Esophagus (tissue), 2 donors: ENCODE measurements around the gene IGF2. TPM values are rescaled to one million over a fixed set of nuclear protein-coding genes. Genes with fewer than 3 reads are reported as not detected.

Experiments
- H3K27ac ChIP-seq, 2 donors: one replicate each; pipeline ENCODE4 v1.5.1; 2013; ENCODE audit warnings: low read depth in 2 of 2, mild to moderate bottlenecking in 2 of 2, inconsistent platforms in 1 of 2, low read length in 1 of 2, moderate library complexity in 1 of 2
- H3K27me3 ChIP-seq, 2 donors: one replicate each; pipeline ENCODE4 v1.6.1; 2013; ENCODE audit warnings: low read length in 2 of 2, control low read depth in 1 of 2, mild to moderate bottlenecking in 1 of 2; ENCODE audit not compliant: insufficient read depth in 2 of 2, control insufficient read depth in 1 of 2
- H3K36me3 ChIP-seq, 2 donors: one replicate each; pipeline ENCODE4 v1.6.1; 2013; ENCODE audit warnings: low read length in 1 of 2; ENCODE audit not compliant: control insufficient read depth in 2 of 2, insufficient read depth in 2 of 2
- H3K4me1 ChIP-seq, 2 donors: one replicate each; pipeline ENCODE4 v1.6.1; 2013; ENCODE audit warnings: low read length in 1 of 2; ENCODE audit not compliant: control insufficient read depth in 2 of 2, insufficient read depth in 2 of 2
- H3K4me3 ChIP-seq, 2 donors: one replicate each; pipeline ENCODE4 v1.5.1; 2013; ENCODE audit warnings: low read length in 2 of 2, mild to moderate bottlenecking in 2 of 2, low read depth in 1 of 2, moderate library complexity in 1 of 2
- H3K9me3 ChIP-seq, 2 donors: one replicate each; pipeline ENCODE4 v1.6.1; 2013; ENCODE audit warnings: mild to moderate bottlenecking in 2 of 2, low read depth in 1 of 2, low read length in 1 of 2, moderate library complexity in 1 of 2; ENCODE audit not compliant: control insufficient read depth in 2 of 2, insufficient read depth in 1 of 2
- WGBS, 2 donors: extraction: QIAGEN DNeasy Blood & Tissue Kit; methylation state at CpG; one replicate each; pipeline ENCODE4 v1.1.7; 2013; 5-methylcytosine and 5-hydroxymethylcytosine counted together
- polyA plus RNA-seq, 2 donors: library from polyadenylated mRNA; stranded (reverse); fragments of 200-250 nt; gene quantifications; one replicate each; pipeline ENCODE4 v1.2.3, GENCODE V29; 2013
- donor health status: healthy with polysubstance abuse.
- donor health status: Bipolar disorder and iron deficiency.

The IGF2 gene
- polyA plus RNA-seq, 2 donors = 2.4 to 3.2 TPM

GRCh38 chr11:2172676-2173075 is 33.5 kb upstream of the IGF2 start:
- no peak overlapping the region for H3K4me3 ChIP-seq
- H3K27me3 ChIP-seq = no peaks in the 10 kb centered on the region

GRCh38 chr11:2171591-2172003 is 32.4 kb upstream of the IGF2 start, which contains the start of gene TH:
Gene TH, minus strand, starts transcription at chr11:2171815. Its CDS starts 29 bp downstream, at chr11:2171786.
- H3K4me3 ChIP-seq = no peak within 1 kb of the TSS
- no peak within 1 kb of the TSS for H3K27ac ChIP-seq
- peaks cover 0 to 17% of the 10 kb centered on the region in 2 donors for H3K4me1 ChIP-seq
- WGBS, 2 donors = 71 to 79% methylated on average over 13 to 17 of the region's 17 CpGs
- no peaks in the 10 kb centered on the region for H3K9me3 ChIP-seq
- H3K27me3 ChIP-seq = peaks cover under 1 to 4% of the 10 kb centered on the region in 2 donors
- H3K36me3 ChIP-seq = no peaks in the 10 kb centered on the region

More at GRCh38 chr11:2172676-2173075, 33.5 kb upstream of the IGF2 start:
- Histone ChIP-seq H3K9me3 (no peaks in the 10 kb centered on the region), H3K36me3 (no peaks in the 10 kb centered on the region), H3K4me1 (peaks cover 0 to 17% of the 10 kb centered on the region in 2 donors), H3K27ac (no peak overlapping the region)
- 80% methylated on average over 12 of the region's 12 CpGs for WGBS, 2 donors

- WGBS, 2 donors = 66 to 74% methylated on average over 45 of the region's 45 CpGs
- no peaks in the 10 kb centered on the region for H3K36me3 ChIP-seq
- peaks cover 3 to 4% of the 10 kb centered on the region in 2 donors for H3K27me3 ChIP-seq
- no peak overlapping the region for H3K27ac ChIP-seq
- H3K4me3 ChIP-seq = no peak overlapping the region
- no peaks in the 10 kb centered on the region for H3K9me3 ChIP-seq
- H3K4me1 ChIP-seq = peaks cover 0 to 4% of the 10 kb centered on the region in 2 donors
These were observed 30.7 kb upstream of the IGF2 start for GRCh38 chr11:2169626-2170570.

- no peaks in the 10 kb centered on the region for H3K9me3 ChIP-seq
- no peak overlapping the region for H3K27ac ChIP-seq
- H3K36me3 ChIP-seq = no peaks in the 10 kb centered on the region
- H3K27me3 ChIP-seq = peaks cover 3 to 4% of the 10 kb centered on the region in 2 donors
- H3K4me3 ChIP-seq = no peak overlapping the region
- peaks cover 0 to 4% of the 10 kb centered on the region in 2 donors for H3K4me1 ChIP-seq
- 54 to 55% methylated on average over 10 of the region's 10 CpGs for WGBS, 2 donors
These were observed 29.8 kb upstream of the IGF2 start for GRCh38 chr11:2169005-2169378.

GRCh38 chr11:2168286-2169004 is 29.3 kb upstream of the IGF2 start:
- Histone ChIP-seq H3K27me3 (peaks cover 3 to 4% of the 10 kb centered on the region in 2 donors), H3K27ac (no peak overlapping the region), H3K36me3 (no peaks in the 10 kb centered on the region), H3K9me3 (no peaks in the 10 kb centered on the region), H3K4me3 (no peak overlapping the region), H3K4me1 (peaks cover 0 to 4% of the 10 kb centered on the region in 2 donors)
- WGBS, 2 donors = 73 to 74% methylated on average over 33 of the region's 33 CpGs

- Histone ChIP-seq H3K27me3 (peaks cover 3 to 4% of the 10 kb centered on the region in 2 donors), H3K4me3 (no peak overlapping the region), H3K4me1 (peaks cover 0 to 4% of the 10 kb centered on the region in 2 donors), H3K27ac (no peak overlapping the region), H3K9me3 (no peaks in the 10 kb centered on the region), H3K36me3 (no peaks in the 10 kb centered on the region)
- 63 to 69% methylated on average over 31 of the region's 31 CpGs for WGBS, 2 donors
These were observed 28.2 kb upstream of the IGF2 start for GRCh38 chr11:2167141-2168045.

- Histone ChIP-seq H3K9me3 (no peaks in the 10 kb centered on the region), H3K4me1 (peaks cover 0 to 4% of the 10 kb centered on the region in 2 donors), H3K27ac (no peak overlapping the region), H3K4me3 (peak overlapping the region; percentile 2 to 35), H3K36me3 (no peaks in the 10 kb centered on the region), H3K27me3 (peaks cover 3 to 4% of the 10 kb centered on the region in 2 donors)
- WGBS, 2 donors = 4 to 5% methylated on average over 63 to 70 of the region's 70 CpGs
These were observed 27.1 kb upstream of the IGF2 start for GRCh38 chr11:2166091-2166851.

- peaks cover 3 to 4% of the 10 kb centered on the region in 2 donors for H3K27me3 ChIP-seq
- H3K4me3 ChIP-seq = no peak overlapping the region
- H3K9me3 ChIP-seq = no peaks in the 10 kb centered on the region
- H3K4me1 ChIP-seq = peaks cover 0 to 4% of the 10 kb centered on the region in 2 donors
- 77 to 79% methylated on average over 12 to 13 of the region's 13 CpGs for WGBS, 2 donors
- H3K36me3 ChIP-seq = no peaks in the 10 kb centered on the region
- no peak overlapping the region for H3K27ac ChIP-seq
These were observed 26.4 kb upstream of the IGF2 start for GRCh38 chr11:2165571-2165970.
